ENCODE measurements around the gene NBEAL2.

The NBEAL2 gene

GRCh38 chr3:47054412-47054811 is 74.9 kb downstream of the NBEAL2 start:
- FAIRE-seq (no peak), DNase-seq (ENCODE audit: insufficient read length) (no peak)
- no peak for TF ChIP-seq POLR2A (IDR thresholded peaks at IDR 0.05; ENCODE audit: low read depth, low read length)
- TF ChIP-seq TAF1 (IDR thresholded peaks at IDR 0.05; ENCODE audit: borderline replicate concordance, low read depth, low read length): no peak
- no peak for TF ChIP-seq POLR2AphosphoS5 (IDR thresholded peaks at IDR 0.05; ENCODE audit: low read depth, low read length)

- no peak for TF ChIP-seq POLR2A (IDR thresholded peaks at IDR 0.05; ENCODE audit: low read depth, low read length)
- no peak for TF ChIP-seq TAF1 (IDR thresholded peaks at IDR 0.05; ENCODE audit: borderline replicate concordance, low read depth, low read length)
- TF ChIP-seq POLR2AphosphoS5 (IDR thresholded peaks at IDR 0.05; ENCODE audit: low read depth, low read length): no peak
- FAIRE-seq (no peak), DNase-seq (ENCODE audit: insufficient read length) (no peak)
Measured at GRCh38 chr3:47056705-47057104, 77.2 kb downstream of the NBEAL2 start.

- FAIRE-seq: peak; percentile 30
- TF ChIP-seq POLR2AphosphoS5 (IDR thresholded peaks at IDR 0.05; ENCODE audit: low read depth, low read length) (no peak), TAF1 (IDR thresholded peaks at IDR 0.05; ENCODE audit: borderline replicate concordance, low read depth, low read length) (no peak), POLR2A (IDR thresholded peaks at IDR 0.05; ENCODE audit: low read depth, low read length) (no peak)
Measured at GRCh38 chr3:47057212-47057671, 77.8 kb downstream of the NBEAL2 start.

More at GRCh38 chr3:47057212-47057671, 77.8 kb downstream of the NBEAL2 start:
- peak; percentile 10 for DNase-seq (ENCODE audit: insufficient read length)

All from GM12892 (cell line).